Keratinocyte (primary cell): ENCODE results near the gene FBN1. TPM values are rescaled to one million over a fixed set of nuclear protein-coding genes. Genes with fewer than 3 reads are reported as not detected.

Experiments
- DNase-seq: peaks from one replicate; pipeline ENCODE4 v3.0.0-alpha.2; 2011; ENCODE audit warnings: low read depth, missing footprints, low spot score
- FAIRE-seq: peaks from 2 replicates; lab custom pipeline; 2011; peaks lifted over from hg19 to GRCh38; lab: Jason Lieb, UNC
- H2AFZ ChIP-seq: 2 replicates; pipeline ENCODE4 v1.6.0; 2012; ENCODE audit warnings: low read length, control low read depth, inconsistent platforms; ENCODE audit not compliant: control insufficient read depth
- H3K27ac ChIP-seq: 2 replicates; pipeline ENCODE4 v1.5.1; 2011; ENCODE audit warnings: low read length; ENCODE audit not compliant: control insufficient read depth, insufficient read depth
- H3K27me3 ChIP-seq: 3 replicates; pipeline ENCODE4 v1.6.0; 2011; ENCODE audit warnings: low read length; ENCODE audit not compliant: control insufficient read depth, insufficient read depth; ENCODE audit errors: extremely low read depth
- H3K36me3 ChIP-seq, 2 experiments: 2 replicates in 1 of 2; 3 replicates in 1 of 2; pipeline ENCODE4 v1.5.1; 2011; ENCODE audit warnings: low read length in 2 of 2, mild to moderate bottlenecking in 1 of 2; ENCODE audit not compliant: control insufficient read depth in 2 of 2, insufficient read depth in 2 of 2; ENCODE audit errors: extremely low read depth in 1 of 2
- H3K4me1 ChIP-seq: 3 replicates; pipeline ENCODE4 v1.5.1; 2011; ENCODE audit warnings: low read length; ENCODE audit not compliant: control insufficient read depth, insufficient read depth; ENCODE audit errors: extremely low read depth
- H3K4me2 ChIP-seq: 3 replicates; pipeline ENCODE4 v1.6.0; 2011; ENCODE audit warnings: low read depth, low read length; ENCODE audit not compliant: control insufficient read depth, insufficient read depth; ENCODE audit errors: extremely low read depth
- H3K4me3 ChIP-seq, 3 experiments: fragments of 200-600 bp in 1 of 3; sonication (generic) in 1 of 3; 2 replicates in 2 of 3; 3 replicates in 1 of 3; pipeline ENCODE4 v1.5.1; 2011 to 2016; ENCODE audit warnings: low read length in 3 of 3, mild to moderate bottlenecking in 3 of 3, control low read depth in 2 of 3, inconsistent platforms in 1 of 3, low read depth in 1 of 3, mixed read lengths in 1 of 3, mixed run types in 1 of 3, moderate library complexity in 1 of 3; ENCODE audit not compliant: control insufficient read depth in 2 of 3, insufficient read depth in 2 of 3; ENCODE audit errors: extremely low read depth in 1 of 3
- H3K79me2 ChIP-seq: 2 replicates; pipeline ENCODE4 v1.6.0; 2012; ENCODE audit warnings: low read length; ENCODE audit not compliant: control insufficient read depth, insufficient read depth
- H3K9ac ChIP-seq: 3 replicates; pipeline ENCODE4 v1.6.0; 2011; ENCODE audit warnings: low read length; ENCODE audit not compliant: control insufficient read depth, insufficient read depth; ENCODE audit errors: extremely low read depth
- H3K9me1 ChIP-seq: 3 replicates; pipeline ENCODE4 v1.6.0; 2011; ENCODE audit warnings: low read length; ENCODE audit not compliant: control insufficient read depth, insufficient read depth; ENCODE audit errors: extremely low read depth
- H3K9me3 ChIP-seq: 2 replicates; pipeline ENCODE4 v1.5.1; 2012; ENCODE audit warnings: low read depth, low read length; ENCODE audit not compliant: control insufficient read depth
- H4K20me1 ChIP-seq: 3 replicates; pipeline ENCODE4 v1.6.0; 2011; ENCODE audit warnings: low read length; ENCODE audit not compliant: control insufficient read depth, insufficient read depth; ENCODE audit errors: extremely low read depth
- EZH2 ChIP-seq: IDR thresholded peaks from one replicate; pipeline ENCODE4 v1.6.1; 2012; ENCODE audit warnings: inconsistent platforms, mild to moderate bottlenecking, low read length, moderate library complexity
- dilution Hi-C: fragments of 300-500 bp; cut with MboI; formaldehyde crosslinking; loops from one replicate; pipeline ENCODE4 v1.7.0; 2020; ENCODE audit warnings: low sequenced_read_pairs; ENCODE audit not compliant: extremely low pct_ligation_motif_present
- polyA plus RNA-seq, 5 experiments: library from polyadenylated mRNA; depleted of rRNA in 3 of 5; stranded (reverse) in 3 of 5; stranded (forward) in 1 of 5; unstranded in 1 of 5; fragments of >200 nt; gene quantifications; 1 replicate in 1 of 5; 2 replicates in 3 of 5; 3 replicates in 1 of 5; pipeline versions ENCODE4 v1.2.1 to v1.2.3, GENCODE V29; 2011 to 2012; ENCODE audit warnings: missing spikeins in 2 of 5, low read depth in 1 of 5, low replicate concordance in 1 of 5
- TF ChIP-seq, protein P1 (sequence below), 3 experiments: IDR thresholded peaks in 1 of 3; conservative IDR thresholded peaks in 1 of 3; optimal IDR thresholded peaks in 1 of 3; 2 replicates in 2 of 3; 3 replicates in 1 of 3; pipeline versions ENCODE3 to v1.5.1; 2011; ENCODE audit warnings: low read length in 3 of 3, mild to moderate bottlenecking in 3 of 3, moderate library complexity in 2 of 3, control low read depth in 1 of 3, inconsistent platforms in 1 of 3; ENCODE audit not compliant: insufficient read depth in 2 of 3; ENCODE audit errors: extremely low read depth in 1 of 3

Gene FBN1
- polyA plus RNA-seq, 1 donor (not counting 4 experiments of a cell fraction or from before 2014, with no cell fraction given): 3.5 TPM

DNA sequence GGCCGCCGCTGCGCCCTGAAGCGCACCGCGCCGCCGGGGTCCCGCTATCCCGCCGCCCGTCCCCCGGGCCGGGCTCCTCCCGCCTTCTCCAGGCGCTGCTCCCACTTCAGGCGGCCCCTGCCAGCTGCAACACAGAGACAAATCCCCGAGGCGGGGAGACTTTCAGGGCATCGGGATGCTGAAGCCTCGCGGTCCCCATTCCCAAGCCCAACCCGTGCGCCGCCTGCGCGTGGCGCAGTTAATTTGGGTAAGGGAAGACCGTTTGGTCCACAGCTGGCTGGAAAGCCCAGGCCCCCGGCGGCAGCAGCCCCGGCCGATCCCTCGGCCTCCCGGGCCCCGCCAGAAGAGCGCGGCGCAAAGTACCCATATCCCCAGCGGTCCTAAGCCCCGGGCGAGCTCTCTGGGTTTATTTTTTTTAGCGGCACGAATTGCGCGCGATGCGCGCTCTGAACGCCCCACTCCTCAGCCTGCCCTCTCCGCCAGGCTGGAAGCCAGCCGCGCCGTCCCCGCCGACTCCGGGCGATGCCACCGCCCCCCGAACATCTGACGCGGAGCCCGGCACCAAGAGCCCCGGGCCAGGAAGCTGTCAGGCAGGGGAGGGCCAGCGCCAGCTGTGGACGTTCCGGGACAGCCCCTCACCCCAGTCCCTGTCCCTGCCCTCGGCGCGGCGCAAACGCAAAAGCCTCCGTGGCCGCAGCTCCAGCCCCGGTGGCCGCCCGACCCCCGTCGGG lies 517 bp downstream of the FBN1 start:
- dilution Hi-C loops: no loop called here
- Histone ChIP-seq H3K79me2 (no peaks in the 10 kb centered on the region), H3K4me2 (peak overlapping the region; percentile 89), H3K36me3 (no peaks in the 10 kb centered on the region), H3K9me1 (no peaks in the 10 kb centered on the region), H3K9ac (peak overlapping the region; percentile 60), H4K20me1 (no peaks in the 10 kb centered on the region), H3K27me3 (peaks cover 4% of the 10 kb centered on the region), H3K4me1 (peaks cover 12% of the 10 kb centered on the region), H3K9me3 (no peaks in the 10 kb centered on the region), H2AFZ (peak overlapping the region; percentile 89), H3K27ac (no peak overlapping the region), H3K4me3 (peak overlapping the region; percentile 66 to 75 (median 73))
- DNase-seq (no peak), FAIRE-seq (no peak)
- TF ChIP-seq, protein P1, sequence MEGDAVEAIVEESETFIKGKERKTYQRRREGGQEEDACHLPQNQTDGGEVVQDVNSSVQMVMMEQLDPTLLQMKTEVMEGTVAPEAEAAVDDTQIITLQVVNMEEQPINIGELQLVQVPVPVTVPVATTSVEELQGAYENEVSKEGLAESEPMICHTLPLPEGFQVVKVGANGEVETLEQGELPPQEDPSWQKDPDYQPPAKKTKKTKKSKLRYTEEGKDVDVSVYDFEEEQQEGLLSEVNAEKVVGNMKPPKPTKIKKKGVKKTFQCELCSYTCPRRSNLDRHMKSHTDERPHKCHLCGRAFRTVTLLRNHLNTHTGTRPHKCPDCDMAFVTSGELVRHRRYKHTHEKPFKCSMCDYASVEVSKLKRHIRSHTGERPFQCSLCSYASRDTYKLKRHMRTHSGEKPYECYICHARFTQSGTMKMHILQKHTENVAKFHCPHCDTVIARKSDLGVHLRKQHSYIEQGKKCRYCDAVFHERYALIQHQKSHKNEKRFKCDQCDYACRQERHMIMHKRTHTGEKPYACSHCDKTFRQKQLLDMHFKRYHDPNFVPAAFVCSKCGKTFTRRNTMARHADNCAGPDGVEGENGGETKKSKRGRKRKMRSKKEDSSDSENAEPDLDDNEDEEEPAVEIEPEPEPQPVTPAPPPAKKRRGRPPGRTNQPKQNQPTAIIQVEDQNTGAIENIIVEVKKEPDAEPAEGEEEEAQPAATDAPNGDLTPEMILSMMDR (optimal IDR thresholded peaks at IDR 0.05 in 1 of 3, IDR thresholded peaks at IDR 0.05 in 1 of 3, conservative IDR thresholded peaks at IDR 0.05 in 1 of 3; ENCODE audit: extremely low read depth in 1 of 3, insufficient read depth in 2 of 3, low read length in 3 of 3): peak in 1 of 3 experiments; percentile 31
- TF ChIP-seq EZH2: no peak

DNA sequence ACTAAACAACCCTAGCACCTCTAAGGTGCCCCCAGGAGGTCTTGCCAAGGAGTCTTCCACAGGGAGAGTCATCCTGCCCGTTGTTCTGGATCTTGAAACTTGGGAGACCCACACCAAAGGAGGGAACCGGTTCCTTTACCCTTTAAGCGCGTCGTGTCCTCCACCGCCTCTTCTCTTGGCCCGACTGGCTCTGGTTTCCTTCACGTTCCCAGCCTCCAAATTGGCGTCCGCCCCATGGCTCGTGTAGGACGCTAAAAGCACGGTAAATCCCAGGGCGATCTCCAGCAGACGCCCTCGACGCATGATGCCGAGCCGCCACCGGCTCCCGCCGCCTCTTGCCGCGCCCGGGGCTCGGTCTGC lies 1.1 kb downstream of the FBN1 start:
- Histone ChIP-seq H3K4me1 (peaks cover 12% of the 10 kb centered on the region), H3K4me3 (peak overlapping the region; percentile 66 to 75 (median 73)), H3K79me2 (no peaks in the 10 kb centered on the region), H3K27ac (no peak overlapping the region), H3K9ac (peak overlapping the region; percentile 60), H3K9me3 (no peaks in the 10 kb centered on the region), H3K9me1 (no peaks in the 10 kb centered on the region), H3K4me2 (peak overlapping the region; percentile 89), H3K27me3 (peaks cover 4% of the 10 kb centered on the region), H3K36me3 (no peaks in the 10 kb centered on the region), H4K20me1 (no peaks in the 10 kb centered on the region), H2AFZ (peak overlapping the region; percentile 89)
- dilution Hi-C loops: no loop called here
- DNase-seq: no peak
- TF ChIP-seq, protein P1 (optimal IDR thresholded peaks at IDR 0.05 in 1 of 3, IDR thresholded peaks at IDR 0.05 in 1 of 3, conservative IDR thresholded peaks at IDR 0.05 in 1 of 3; ENCODE audit: extremely low read depth in 1 of 3, insufficient read depth in 2 of 3, low read length in 3 of 3): no peak
- TF ChIP-seq EZH2: no peak
- no peak for FAIRE-seq
